Measurements from ENCODE around the gene LRCH2. TPM values are rescaled to one million over a fixed set of nuclear protein-coding genes. Genes with fewer than 3 reads are reported as not detected.

LRCH2 gene
- total RNA-seq, 3 donors from 2014 or later (not counting 1 experiment from before 2014, with no cell fraction given) = not detected

- Histone ChIP-seq H3K36me3 (ENCODE audit: control insufficient read depth, insufficient read depth, low read length) (no peaks in the 10 kb centered on the region), H3K4me3 (ENCODE audit: low read length) (no peak overlapping the region), H3K27me3 (ENCODE audit: control insufficient read depth, insufficient read depth, low read length) (no peaks in the 10 kb centered on the region), H3K4me1 (ENCODE audit: control insufficient read depth, insufficient read depth, low read length) (no peaks in the 10 kb centered on the region), H3K27ac (ENCODE audit: low read length) (no peak overlapping the region), H3K9me3 (ENCODE audit: control insufficient read depth, insufficient read depth, low read length) (no peaks in the 10 kb centered on the region)
- no peak for DNase-seq
- WGBS (ENCODE audit: insufficient coverage) = 75% methylated on average over 1 of the region's 2 CpGs
- intact Hi-C loops (cut with micrococcal nuclease) = no loop called here
- no peaks in the 10 kb centered on the region for H3K36me3 Mint-ChIP-seq
- no peaks in the 10 kb centered on the region for H3K4me1 Mint-ChIP-seq
- no peaks in the 10 kb centered on the region for H3K9me3 Mint-ChIP-seq
- no peak overlapping the region for H3K27ac Mint-ChIP-seq
- TF ChIP-seq CTCF (IDR thresholded peaks at IDR 0.05) = no peak
- ATAC-seq = no peak
- no peaks in the 10 kb centered on the region for H3K27me3 Mint-ChIP-seq (ENCODE audit: low read depth in 2 of 2)
- no peak overlapping the region for H3K4me3 Mint-ChIP-seq
Observed at GRCh38 chrX:115251458-115252233, 17.8 kb upstream of the LRCH2 start.

- no CpG with 5 or more reads among the region's 1 CpG for WGBS (ENCODE audit: insufficient coverage)
- H3K4me1 ChIP-seq (ENCODE audit: control insufficient read depth, insufficient read depth, low read length) = peaks cover 3% of the 10 kb centered on the region
- intact Hi-C loops (cut with micrococcal nuclease) = no loop called here
- ATAC-seq (no peak), DNase-seq (no peak)
- H3K9me3 ChIP-seq (ENCODE audit: control insufficient read depth, insufficient read depth, low read length) = no peaks in the 10 kb centered on the region
- Mint-ChIP-seq H3K9me3 (no peaks in the 10 kb centered on the region), H3K36me3 (peaks cover 7% of the 10 kb centered on the region), H3K27me3 (ENCODE audit: low read depth in 2 of 2) (peaks cover 20 to 41% of the 10 kb centered on the region in 2 donors), H3K4me3 (no peak overlapping the region), H3K4me1 (no peaks in the 10 kb centered on the region), H3K27ac (no peak overlapping the region)
- no peak overlapping the region for H3K4me3 ChIP-seq (ENCODE audit: low read length)
- H3K27me3 ChIP-seq (ENCODE audit: control insufficient read depth, insufficient read depth, low read length) = no peaks in the 10 kb centered on the region
- TF ChIP-seq CTCF (IDR thresholded peaks at IDR 0.05) = no peak
- H3K27ac ChIP-seq (ENCODE audit: low read length) = no peak overlapping the region
- H3K36me3 ChIP-seq (ENCODE audit: control insufficient read depth, insufficient read depth, low read length) = no peaks in the 10 kb centered on the region
Observed at GRCh38 chrX:115237056-115237455, 3.2 kb upstream of the LRCH2 start.

GRCh38 chrX:115236560-115236959 lies 2.7 kb upstream of the LRCH2 start:
- peaks cover 3% of the 10 kb centered on the region for H3K4me1 ChIP-seq (ENCODE audit: control insufficient read depth, insufficient read depth, low read length)
- no peak for TF ChIP-seq CTCF (IDR thresholded peaks at IDR 0.05)
- H3K27me3 Mint-ChIP-seq (ENCODE audit: low read depth in 2 of 2) = peaks cover 25 to 46% of the 10 kb centered on the region in 2 donors
- no peak overlapping the region for H3K4me3 ChIP-seq (ENCODE audit: low read length)
- no peaks in the 10 kb centered on the region for H3K4me1 Mint-ChIP-seq
- no peak overlapping the region for H3K27ac Mint-ChIP-seq
- H3K27ac ChIP-seq (ENCODE audit: low read length) = no peak overlapping the region
- no peaks in the 10 kb centered on the region for H3K9me3 ChIP-seq (ENCODE audit: control insufficient read depth, insufficient read depth, low read length)
- peaks cover 7% of the 10 kb centered on the region for H3K36me3 Mint-ChIP-seq
- H3K9me3 Mint-ChIP-seq = no peaks in the 10 kb centered on the region
- DNase-seq = no peak
- no peak for ATAC-seq
- no peaks in the 10 kb centered on the region for H3K27me3 ChIP-seq (ENCODE audit: control insufficient read depth, insufficient read depth, low read length)
- H3K36me3 ChIP-seq (ENCODE audit: control insufficient read depth, insufficient read depth, low read length) = no peaks in the 10 kb centered on the region
- no peak overlapping the region for H3K4me3 Mint-ChIP-seq
- intact Hi-C loops (cut with micrococcal nuclease) = no loop called here

GRCh38 chrX:115234461-115234860 lies 565 bp upstream of the LRCH2 start:
- no peaks in the 10 kb centered on the region for H3K9me3 ChIP-seq (ENCODE audit: control insufficient read depth, insufficient read depth, low read length)
- intact Hi-C loops (cut with micrococcal nuclease) = no loop called here
- no peaks in the 10 kb centered on the region for H3K36me3 ChIP-seq (ENCODE audit: control insufficient read depth, insufficient read depth, low read length)
- no peak for ATAC-seq
- WGBS (ENCODE audit: insufficient coverage) = 14% methylated on average over 2 of the region's 3 CpGs
- peaks cover 7% of the 10 kb centered on the region for H3K36me3 Mint-ChIP-seq
- no peak overlapping the region for H3K4me3 ChIP-seq (ENCODE audit: low read length)
- H3K27me3 Mint-ChIP-seq (ENCODE audit: low read depth in 2 of 2) = peaks cover 32 to 65% of the 10 kb centered on the region in 2 donors
- no peak for TF ChIP-seq CTCF (IDR thresholded peaks at IDR 0.05)
- H3K4me1 Mint-ChIP-seq = no peaks in the 10 kb centered on the region
- H3K9me3 Mint-ChIP-seq = no peaks in the 10 kb centered on the region
- no peak for DNase-seq
- H3K4me1 ChIP-seq (ENCODE audit: control insufficient read depth, insufficient read depth, low read length) = peaks cover 3% of the 10 kb centered on the region
- no peak overlapping the region for H3K27ac ChIP-seq (ENCODE audit: low read length)
- H3K4me3 Mint-ChIP-seq = no peak overlapping the region
- H3K27me3 ChIP-seq (ENCODE audit: control insufficient read depth, insufficient read depth, low read length) = no peaks in the 10 kb centered on the region
- H3K27ac Mint-ChIP-seq = no peak overlapping the region
